Stimulated activated CD4-positive, alpha-beta T cell treated with anti-CD3 and anti-CD28 coated beads, Interleukin-4, amount 100 ng/mL, for 48 hours (primary cell): Measurements from ENCODE around the gene ADAMTS8.
"Not testable (repeated sequence)": the region's sequence is repeated elsewhere in the genome, so short reads cannot be mapped to it uniquely, and the experiment has no call there.

Experiments used
- DNase-seq, 2 donors: peaks; one replicate each; pipeline ENCODE4 v3.0.0-alpha.2; 2020; ENCODE audit warnings: low read depth in 2 of 2

ADAMTS8 gene

GRCh38 chr11:130438401-130439159 lies 10.2 kb upstream of the ADAMTS8 start:
- DNase-seq, result not testable (repeated sequence)

GRCh38 chr11:130437848-130438247 lies 9.4 kb upstream of the ADAMTS8 start:
- DNase-seq, result no peak

GRCh38 chr11:130436171-130436570 lies 7.8 kb upstream of the ADAMTS8 start:
- no peak for DNase-seq

DNA sequence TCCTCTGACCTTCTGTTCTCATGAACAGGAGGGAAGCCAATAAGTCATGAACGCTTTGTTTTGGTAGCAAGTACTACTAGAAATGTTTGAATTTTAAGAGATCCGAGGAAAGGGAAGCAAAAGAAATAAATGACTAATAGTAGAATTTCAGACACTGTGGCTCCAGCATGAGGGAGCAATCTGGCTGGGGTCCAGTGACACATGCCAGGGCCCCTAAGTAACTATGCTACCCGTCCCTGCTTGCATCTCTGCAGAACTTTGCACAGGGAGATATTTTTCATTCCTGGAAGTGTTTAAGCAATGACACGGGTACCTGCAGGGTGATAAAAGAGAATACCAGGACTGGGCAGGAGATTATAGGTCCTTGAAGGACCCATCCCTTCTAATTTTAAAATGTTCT lies 7.3 kb upstream of the ADAMTS8 start:
- no peak for DNase-seq

DNA sequence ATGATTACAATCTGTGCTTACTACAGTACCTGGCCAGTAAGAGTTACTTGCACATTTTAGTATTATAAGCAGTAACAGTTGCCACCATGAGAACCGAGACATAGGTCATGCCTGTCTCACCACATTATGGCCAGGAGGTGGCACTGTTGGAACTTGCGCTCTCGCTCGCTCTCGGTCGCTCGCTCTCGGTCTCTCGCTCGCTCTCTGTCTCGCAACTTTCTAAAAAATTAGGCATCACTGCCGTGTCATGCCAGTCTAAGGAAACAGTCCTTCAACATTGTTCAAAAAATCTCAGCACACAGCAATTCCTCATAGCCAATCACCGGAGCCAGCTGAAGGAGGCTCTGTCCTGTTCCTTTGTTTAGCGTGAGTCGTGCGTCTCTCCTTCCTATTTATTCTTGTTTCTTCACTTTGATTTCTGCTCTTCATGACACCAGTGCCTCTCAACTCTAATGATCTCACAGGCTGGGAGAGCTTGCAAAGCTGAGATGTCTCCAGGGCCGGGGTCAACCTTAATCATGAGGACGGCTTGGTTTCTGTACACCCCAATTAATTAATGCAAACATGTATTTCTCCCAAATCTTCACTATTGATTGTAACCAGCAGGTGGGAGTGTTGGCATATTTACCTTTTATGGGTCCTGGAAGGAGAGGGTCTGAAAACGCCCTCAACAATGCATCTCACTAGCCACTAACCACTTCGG lies 6.3 kb upstream of the ADAMTS8 start:
- peak; percentile 43 to 59 for DNase-seq

GRCh38 chr11:130433357-130433756 lies 4.9 kb upstream of the ADAMTS8 start:
- no peak for DNase-seq

GRCh38 chr11:130431801-130432200 lies 3.4 kb upstream of the ADAMTS8 start:
- DNase-seq, result no peak

DNA sequence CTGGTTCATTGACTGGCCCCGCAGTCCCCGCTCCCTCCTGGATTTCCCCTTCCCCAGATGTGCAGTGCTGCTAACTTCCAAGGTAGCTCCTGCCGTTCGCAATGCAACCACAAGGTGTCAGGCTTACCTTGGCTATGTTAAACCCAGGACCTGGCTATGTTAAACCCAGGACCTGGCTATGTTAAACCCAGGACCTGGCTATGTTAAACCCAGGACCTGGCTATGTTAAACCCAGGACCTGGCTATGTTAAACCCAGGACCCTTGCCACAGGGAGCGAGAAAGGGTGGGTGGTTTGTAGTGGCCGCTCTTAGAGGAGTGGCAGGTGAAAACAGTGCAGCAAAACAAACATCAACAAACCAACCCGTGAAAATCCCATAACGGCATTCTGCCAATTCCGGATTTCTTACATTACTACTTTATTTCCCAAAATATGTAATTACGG lies 2.9 kb upstream of the ADAMTS8 start:
- peak; percentile 65 to 68 for DNase-seq

DNA sequence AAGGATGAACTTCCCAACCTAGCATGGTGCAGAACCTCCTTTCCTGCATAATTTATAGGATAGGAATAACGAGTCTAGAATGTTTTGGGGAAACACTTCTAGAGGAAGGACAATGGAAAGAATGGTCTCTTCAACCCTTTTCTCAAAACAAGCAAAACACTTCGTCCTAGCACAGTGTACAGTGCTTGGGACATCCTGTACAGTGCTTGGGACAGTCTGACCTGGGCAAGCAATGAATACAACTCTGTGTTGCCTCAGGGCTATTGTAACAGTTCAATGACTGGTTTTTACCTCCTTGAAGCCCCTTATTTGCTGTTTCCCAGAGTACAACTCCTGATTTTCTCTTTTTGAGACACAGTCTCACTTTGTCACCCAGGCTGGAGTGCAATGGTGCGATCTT lies 1.6 kb upstream of the ADAMTS8 start:
- no peak for DNase-seq

DNA sequence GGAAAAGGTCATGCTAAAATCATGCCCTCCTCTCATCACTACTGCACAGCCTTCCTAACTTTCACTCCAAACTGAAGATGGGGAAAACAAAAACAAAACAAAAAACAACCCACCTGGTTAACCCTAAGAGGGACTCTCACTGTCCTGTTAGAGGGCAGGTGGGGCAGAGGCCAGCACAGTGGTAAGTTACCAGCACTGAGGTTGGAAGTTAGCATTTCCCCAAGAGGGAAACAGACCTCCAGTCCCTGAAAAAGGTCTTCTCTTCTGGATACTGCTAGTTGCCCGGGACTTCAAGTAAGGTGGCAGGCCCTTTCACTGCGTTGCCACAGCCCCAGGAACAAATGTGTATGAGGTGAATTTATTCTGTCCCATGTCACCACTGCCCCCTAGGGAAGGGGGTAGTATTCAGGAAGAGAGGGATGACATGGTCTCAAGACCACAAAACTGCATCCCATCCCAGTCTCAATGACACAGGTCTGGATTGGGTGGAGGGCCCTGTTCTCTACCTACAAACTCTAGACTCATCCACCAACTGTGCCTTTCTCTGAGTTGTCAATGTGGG lies 792 bp upstream of the ADAMTS8 start:
- DNase-seq, result no peak

DNA sequence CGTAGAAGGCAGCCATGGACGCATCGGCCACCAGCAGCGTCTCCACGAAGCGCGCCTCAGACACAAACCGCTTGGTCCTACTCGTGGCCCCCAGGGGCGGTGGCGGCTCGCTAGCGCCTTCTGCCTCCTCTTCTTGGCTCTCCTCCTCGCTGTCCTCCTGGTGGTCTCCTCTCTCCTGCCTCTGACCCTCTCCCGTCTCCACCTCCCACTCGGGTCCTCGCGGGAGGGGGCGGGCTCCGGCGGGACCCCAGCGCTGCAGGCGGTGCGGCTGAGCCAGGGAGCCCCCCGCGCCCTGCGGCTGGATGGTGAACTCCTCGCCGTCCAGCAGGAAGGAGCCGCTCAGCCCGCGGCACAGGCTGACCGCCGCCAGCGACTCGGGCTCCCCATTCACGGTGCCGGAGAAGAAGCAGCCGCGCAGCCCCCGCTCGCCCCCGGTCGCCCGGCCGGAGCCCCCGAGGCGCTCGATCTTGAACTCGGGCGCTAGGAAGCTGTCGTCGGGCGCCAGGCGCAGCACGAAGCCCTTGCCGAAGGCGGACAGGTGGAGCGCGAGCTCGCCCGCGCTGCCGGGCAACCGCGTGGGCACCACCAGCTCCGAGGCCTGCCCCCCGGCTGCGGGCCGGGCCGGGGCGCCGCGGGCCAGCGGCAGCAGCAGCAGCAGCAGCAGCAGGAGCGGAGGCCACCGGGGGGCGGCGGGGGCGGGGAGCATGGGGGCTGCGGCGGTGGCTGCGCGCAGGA lies 661 bp downstream of the ADAMTS8 start:
- DNase-seq, result no peak

DNA sequence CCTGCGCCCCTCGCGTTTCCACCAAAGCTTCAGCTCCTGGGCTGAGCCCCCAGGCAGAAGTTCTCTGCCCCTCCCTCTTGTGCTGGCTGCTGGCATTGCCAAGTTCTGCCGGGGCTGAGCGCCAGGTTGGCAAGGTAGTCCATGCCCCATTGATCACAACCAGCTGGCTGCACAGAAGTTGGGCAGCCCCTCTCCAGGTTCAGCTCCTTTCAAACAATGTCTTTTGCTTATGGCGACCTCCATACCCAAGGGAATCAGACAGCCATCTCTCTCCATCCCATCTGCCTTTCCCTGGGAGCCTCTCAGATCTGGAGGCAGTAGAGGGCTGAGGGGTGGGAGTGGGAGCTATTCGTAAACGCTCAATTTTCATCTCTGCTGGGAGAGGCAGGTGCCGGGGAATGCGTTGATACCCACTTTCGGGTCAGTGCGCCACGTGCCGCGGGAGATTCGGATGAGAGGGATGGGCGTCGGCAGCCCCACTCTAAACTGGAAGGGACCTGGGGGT lies 1.5 kb downstream of the ADAMTS8 start:
- no peak for DNase-seq

DNA sequence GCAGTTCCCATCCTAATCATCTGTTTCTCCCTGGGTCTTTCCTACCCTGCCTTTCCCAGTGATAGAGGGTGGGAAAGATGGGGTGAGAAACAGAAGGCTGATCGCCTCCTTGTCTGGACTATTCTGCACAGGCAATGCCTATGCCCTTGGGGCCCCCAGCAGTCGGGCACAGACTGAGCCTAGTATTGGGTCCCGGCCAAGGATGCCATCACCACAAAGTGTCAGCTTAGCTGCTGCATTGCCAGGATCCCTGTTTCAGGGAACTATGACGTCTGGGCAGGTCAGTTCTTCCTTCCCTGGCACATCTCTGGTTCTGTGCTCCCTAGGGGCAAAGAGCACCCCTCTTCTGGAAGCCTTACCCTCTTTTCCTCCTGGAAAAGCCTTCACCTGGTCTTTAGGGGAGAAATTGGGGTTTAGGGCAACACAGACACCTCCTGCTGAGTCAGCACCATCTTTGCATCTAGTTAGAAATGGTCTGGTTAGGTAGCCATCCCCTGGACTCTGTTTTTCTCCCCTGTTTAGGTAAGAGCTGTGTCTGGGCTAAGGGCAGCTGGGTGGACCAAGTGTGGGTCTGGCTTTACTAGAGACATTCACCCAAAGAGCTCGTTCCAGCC lies 2.1 kb downstream of the ADAMTS8 start:
- DNase-seq, result no peak

GRCh38 chr11:130425156-130425555 lies 3.3 kb downstream of the ADAMTS8 start:
- no peak for DNase-seq

DNA sequence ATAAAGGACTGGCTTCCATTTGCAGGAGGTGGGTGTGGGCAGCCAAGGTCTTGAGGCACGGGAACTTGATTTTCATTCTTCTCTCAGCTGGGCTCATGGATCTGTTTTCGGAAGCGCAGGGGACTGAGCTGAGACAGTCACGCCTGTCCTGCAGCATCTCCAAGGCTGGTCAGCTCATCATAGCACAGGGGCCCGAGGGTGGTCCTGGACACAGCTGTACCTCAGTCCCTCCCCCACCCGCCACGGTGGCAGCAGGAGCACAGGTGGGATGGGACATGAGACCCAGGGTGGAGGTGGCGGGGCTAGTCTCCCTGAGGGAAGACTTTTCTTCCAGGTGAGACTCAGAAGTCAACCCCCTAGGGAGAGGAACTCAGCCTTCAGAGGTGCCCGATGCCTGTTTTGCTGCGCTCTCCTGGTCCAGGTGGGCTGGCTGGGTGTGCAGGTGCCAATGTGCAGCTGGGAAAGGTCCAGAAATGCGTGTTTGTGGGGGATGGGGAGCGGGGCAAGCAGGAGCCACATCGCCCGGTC lies 3.7 kb downstream of the ADAMTS8 start:
- no peak for DNase-seq

DNA sequence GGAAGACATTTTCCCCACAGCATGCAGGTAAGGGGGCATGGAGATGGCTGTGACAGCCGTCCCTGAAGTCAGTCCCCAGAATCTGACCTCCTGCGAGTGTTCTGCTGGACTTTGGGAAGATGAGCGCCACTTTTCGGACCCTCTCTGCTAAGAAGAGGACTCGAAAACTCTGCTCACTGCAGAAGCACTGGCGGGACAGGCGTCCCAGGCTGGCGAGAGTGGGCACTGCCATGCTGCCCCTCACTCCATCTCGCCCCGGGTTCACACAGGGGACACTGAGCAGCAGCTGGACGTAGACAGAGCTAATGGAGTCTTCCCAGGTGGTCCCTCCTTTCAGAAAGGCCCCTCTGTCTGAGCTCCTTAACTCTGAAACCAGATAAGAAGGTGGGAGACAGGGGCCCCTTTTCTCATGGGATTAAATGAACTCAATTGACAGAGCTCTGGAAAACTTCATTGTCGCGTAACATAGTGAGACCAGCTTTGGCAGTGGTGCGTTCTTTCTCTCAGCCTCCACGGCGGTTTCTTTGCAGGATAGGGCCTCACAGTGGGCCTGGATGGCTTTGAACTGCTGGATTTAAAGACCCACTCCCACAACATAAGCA lies 4.8 kb downstream of the ADAMTS8 start:
- no peak for DNase-seq

- DNase-seq, result no peak
Observed at GRCh38 chr11:130422251-130422995, 6.0 kb downstream of the ADAMTS8 start.

DNA sequence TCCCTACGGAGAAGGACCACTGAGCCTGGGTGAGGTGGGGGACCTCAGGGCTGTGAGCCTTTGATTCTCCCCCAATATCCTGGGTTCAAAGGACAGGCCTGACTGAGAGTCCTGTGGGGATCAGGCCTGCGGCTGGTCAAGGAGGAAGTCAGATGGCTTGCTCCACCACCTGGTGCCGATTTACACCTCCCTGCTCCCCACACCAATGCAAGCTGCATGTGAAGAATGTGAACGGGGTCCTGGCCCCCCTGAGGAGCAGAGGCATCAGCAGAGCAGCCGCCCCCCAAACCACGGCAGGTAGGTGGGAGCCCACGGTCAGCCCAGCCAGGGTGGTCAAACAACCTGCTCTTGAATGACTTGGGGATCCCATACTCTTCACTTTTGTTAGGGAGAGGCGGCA lies 6.7 kb downstream of the ADAMTS8 start:
- DNase-seq, result no peak

DNA sequence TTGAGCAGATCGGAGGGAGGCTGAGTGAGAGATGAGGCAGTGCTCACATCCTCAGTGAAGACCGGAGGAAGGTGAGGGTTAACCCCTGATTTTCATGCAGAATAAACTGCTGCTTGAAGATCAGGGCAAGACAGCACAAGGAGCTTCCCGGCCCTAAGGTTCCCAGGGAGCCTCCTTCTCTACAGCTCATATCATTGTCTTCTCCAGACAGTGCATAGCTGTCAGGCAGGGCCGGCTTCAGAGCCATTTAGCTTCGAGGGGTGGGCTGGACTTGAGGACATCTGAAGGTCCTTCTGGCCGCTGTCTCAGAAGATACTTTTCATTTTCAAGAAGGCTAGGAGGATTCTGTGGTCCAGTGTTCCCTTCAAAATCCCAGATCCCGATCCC lies 7.2 kb downstream of the ADAMTS8 start:
- DNase-seq, result no peak

GRCh38 chr11:130420478-130421198 lies 7.8 kb downstream of the ADAMTS8 start:
- no peak for DNase-seq
